Activated naive CD4-positive, alpha-beta T cell (primary cell): ENCODE data around the gene BHLHE40.

Source experiments
- DNase-seq, 4 experiments: peaks; one replicate each; lab custom pipeline; 2025; lab: John Stamatoyannopoulos, UW

The BHLHE40 gene

GRCh38 chr3:5001135-5001534 is 21.9 kb downstream of the BHLHE40 start:
- no peak for DNase-seq

GRCh38 chr3:5001805-5002173 is 22.6 kb downstream of the BHLHE40 start:
- DNase-seq: no peak

- DNase-seq: no peak
Measured at GRCh38 chr3:5002174-5002870, 23.1 kb downstream of the BHLHE40 start.

GRCh38 chr3:5002871-5003247 is 23.6 kb downstream of the BHLHE40 start:
- DNase-seq: no peak

- no peak for DNase-seq
Measured at GRCh38 chr3:5004319-5005152, 25.3 kb downstream of the BHLHE40 start.

GRCh38 chr3:5005367-5005766 is 26.1 kb downstream of the BHLHE40 start:
- DNase-seq: no peak

GRCh38 chr3:5006755-5007202 is 27.5 kb downstream of the BHLHE40 start:
- peak in 1 of 4 experiments; percentile 7 for DNase-seq

- no peak for DNase-seq
Measured at GRCh38 chr3:5007873-5008272, 28.6 kb downstream of the BHLHE40 start.

GRCh38 chr3:5009506-5010109 is 30.4 kb downstream of the BHLHE40 start:
- no peak for DNase-seq

GRCh38 chr3:5010140-5010539 is 30.9 kb downstream of the BHLHE40 start:
- DNase-seq: no peak

GRCh38 chr3:5010706-5011554 is 31.7 kb downstream of the BHLHE40 start:
- DNase-seq: no peak

- DNase-seq: no peak
Measured at GRCh38 chr3:5011555-5012256, 32.5 kb downstream of the BHLHE40 start.

- DNase-seq: no peak
Measured at GRCh38 chr3:5012367-5012766, 33.1 kb downstream of the BHLHE40 start.

GRCh38 chr3:5013021-5013906 is 34.0 kb downstream of the BHLHE40 start:
- no peak for DNase-seq

GRCh38 chr3:5014391-5014790 is 35.2 kb downstream of the BHLHE40 start:
- DNase-seq: no peak

- no peak for DNase-seq
Measured at GRCh38 chr3:5015056-5015455, 35.8 kb downstream of the BHLHE40 start.

GRCh38 chr3:5016211-5017161 is 37.2 kb downstream of the BHLHE40 start:
- DNase-seq: no peak

- DNase-seq: no peak
Measured at GRCh38 chr3:5017925-5018531, 38.8 kb downstream of the BHLHE40 start.
